Hair follicular keratinocyte (primary cell): ENCODE results near the gene PSD. TPM values are rescaled to one million over a fixed set of nuclear protein-coding genes. Genes with fewer than 3 reads are reported as not detected.

Experiments used
- total RNA-seq: library from RNA; depleted of rRNA; stranded (reverse); fragments of >200 nt; gene quantifications from 2 replicates; pipeline ENCODE4 v1.2.3, GENCODE V29; 2015

The PSD gene
- total RNA-seq, result 0.31 and 0.99 TPM in 2 replicates

DNA sequence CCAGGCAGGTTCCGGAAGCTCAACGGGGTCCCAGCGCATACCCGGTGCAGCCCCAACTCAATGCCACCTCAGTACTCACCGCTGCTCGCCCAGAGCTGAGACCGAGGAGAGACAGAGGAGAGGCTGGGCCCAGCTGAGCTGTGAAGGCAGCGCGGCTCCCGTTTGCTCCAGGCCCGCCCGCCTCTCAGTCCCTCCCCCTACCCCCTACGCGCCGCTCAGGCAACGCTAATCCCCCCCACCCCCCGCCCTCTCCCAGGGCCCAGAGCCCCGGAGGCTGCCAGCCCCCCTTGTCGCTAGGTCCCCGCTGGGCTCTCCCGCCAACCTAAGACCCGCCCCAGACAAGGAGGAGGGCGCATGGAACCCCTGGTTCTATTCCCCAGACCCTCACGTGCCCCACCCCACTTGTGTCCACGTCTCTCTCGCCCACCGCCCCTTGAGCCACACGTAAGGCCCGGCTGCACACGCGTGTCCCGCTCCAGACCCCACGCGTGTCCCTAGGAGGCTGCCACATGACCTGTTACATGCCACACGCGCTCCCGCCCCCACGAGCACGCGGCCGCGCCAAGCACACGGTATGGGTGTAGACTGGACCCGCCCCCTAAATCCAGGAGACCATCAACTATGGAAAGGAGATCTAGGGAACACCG, at the start of gene PSD:
TSS of gene PSD (minus strand) at position 164 of the 647 bp plus-strand sequence. CDS start 1,747 bp downstream, outside the sequence.

DNA sequence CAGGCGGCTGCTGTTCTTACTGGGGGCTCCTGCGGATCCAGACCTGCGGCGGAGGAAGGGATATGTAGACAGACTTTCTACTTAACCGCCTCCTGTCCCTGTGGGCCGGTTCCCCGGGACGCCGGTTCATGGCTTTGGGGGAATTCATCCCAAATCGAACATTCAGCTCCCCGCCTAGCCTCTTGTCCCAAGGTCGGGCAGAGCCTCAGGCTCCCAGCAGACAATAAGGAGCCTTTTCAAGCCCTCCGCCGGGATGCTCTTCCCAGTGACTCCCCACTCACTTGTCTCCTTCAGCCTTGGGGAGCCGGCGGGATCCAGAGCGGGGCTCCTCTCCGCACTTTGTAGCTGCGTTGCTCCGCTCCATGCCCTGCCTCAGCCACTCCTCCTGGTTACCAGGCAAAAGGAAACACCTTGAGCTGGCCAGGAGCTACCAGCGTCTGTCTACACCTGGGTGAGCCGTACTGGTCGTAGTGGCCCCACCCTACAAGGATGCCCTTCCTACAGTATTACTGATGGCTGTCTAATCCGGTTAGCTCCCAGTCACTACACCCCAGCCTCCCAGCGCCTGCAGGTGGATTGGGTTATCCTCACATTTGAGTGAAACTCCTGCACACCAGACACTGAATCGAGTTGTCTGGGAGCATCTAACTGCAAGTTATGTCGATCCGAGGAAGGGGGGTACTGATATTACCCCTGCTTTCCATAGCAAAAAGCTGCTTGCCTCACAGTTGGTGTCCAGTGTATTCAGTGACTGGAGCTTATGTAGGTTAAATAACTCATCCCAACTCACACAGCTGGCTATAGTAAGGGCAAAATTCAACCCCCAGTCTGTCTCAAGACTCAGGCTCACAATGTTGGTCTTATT, 32.8 kb upstream of the PSD start, which contains the start of gene C10orf95:
TSS of gene C10orf95 (minus strand) at position 439 of the 865 bp plus-strand sequence. CDS start 450 bp downstream, outside the sequence.

DNA sequence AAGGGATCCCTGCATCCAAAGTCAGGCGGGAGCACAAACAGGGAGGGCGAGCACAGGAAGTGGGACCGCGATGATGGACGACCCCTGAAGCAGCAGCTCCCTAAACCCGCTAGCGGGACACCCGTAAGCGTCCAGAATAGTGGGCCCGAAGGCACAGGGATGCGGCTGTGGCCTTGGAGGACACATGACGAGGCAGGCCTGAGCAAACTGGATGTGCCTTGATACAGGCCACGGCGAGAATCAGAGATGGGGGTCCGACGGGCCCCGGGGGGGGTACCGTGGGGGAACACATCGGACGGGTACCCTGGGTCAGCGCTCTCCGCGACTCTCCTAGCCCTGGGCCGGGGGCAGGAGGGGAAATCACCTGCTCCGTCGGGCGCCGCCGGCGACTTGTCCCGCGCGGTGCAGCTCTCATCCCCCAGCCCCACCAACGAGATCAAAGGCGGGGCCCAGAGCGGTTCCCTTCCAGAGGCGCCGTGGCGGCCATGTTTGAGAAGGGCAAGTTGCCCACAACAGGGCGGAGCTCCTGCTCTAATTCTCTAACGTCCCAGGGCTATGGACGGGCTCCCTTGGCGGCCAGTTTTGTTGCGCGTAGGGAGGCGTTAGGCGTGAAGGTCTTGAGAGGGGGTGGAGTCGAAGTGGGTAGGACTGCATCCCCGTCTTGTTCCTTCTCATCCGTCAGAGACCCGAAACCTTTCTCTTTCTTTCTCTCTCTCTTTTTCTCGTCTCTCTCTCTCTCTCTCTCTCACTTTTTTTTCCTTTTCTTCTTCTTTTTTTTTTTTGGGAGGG, 13.8 kb upstream of the PSD start, which contains the start of gene CUEDC2:
TSS of gene CUEDC2 (minus strand) at position 413 of the 789 bp plus-strand sequence. CDS start 7,386 bp downstream, outside the sequence.

DNA sequence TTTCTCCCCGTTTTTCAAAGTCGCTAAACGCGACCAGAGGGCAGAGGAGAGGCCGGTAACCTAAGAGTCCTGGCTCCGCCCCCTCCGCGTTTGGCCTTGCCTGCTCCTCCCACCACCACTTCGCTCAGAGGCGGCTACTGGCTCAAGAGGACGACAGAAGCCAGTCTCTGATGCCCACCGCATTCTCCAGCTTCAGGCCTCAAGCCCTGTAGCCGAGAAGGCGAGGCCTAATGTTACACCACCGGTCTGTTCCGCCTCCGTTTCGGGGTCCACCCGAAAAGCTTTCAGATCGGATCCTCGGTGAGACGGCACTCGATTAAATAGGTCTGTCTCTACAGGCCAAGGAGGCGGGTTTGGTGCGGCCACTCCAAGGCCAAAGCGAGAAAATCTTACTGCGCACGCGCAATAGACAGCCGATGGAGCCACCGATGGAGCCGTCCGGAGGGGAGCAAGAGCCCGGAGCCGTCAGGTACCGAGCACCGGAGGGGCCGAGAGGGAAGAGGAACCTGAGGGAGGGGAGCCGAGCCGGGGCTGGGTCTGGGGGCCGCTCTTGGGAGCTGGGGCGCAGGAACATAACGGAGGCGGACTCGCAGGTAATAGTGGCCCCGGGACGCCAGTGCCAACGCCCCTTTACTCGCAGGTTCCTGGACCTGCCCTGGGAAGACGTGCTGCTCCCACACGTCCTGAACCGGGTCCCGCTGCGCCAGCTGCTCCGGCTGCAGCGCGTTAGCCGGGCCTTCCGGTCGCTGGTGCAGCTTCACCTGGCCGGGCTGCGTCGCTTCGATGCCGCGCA, 2.3 kb upstream of the PSD start, which contains the start of gene FBXL15:
TSS of gene FBXL15 (plus strand) at position 123 of the 793 bp plus-strand sequence. CDS start at position 417, 294 bp downstream.

DNA sequence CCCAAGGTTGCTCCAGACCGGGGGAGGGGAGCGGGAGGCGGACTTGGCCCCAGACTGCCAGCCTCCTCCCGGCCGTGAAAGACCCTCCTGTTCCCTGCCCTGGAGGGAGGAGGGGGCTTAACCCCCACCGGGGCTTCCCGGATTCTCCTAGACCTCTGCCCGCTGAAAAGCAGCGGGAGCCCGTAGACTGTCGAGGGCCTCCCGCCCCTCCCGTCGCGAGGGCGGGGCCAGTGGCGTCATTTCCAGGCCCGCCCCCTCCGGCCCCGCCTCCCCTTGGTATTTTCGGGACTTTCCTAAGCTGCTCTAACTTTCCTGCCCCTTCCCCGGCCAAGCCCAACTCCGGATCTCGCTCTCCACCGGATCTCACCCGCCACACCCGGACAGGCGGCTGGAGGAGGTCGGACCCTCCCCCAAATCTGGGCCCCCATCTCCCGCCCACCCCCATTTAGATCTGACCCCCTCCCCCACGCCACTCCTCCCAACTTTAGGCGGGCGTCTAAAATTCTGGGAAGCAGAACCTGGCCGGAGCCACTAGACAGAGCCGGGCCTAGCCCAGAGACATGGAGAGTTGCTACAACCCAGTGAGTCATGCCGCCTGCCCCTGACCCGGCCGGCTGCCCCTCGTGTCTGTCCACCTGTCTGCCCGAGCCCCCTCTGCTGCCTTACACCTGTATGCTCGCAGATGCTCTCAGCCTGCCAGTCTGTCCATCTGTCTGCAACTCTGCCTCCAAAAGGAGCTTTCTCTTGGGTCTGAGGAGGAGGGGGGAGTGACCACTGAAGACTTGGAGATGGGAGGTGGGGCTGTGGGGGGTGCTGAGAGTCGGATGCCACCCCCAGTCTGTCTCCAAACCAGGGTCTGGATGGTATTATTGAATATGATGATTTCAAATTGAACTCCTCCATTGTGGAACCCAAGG, 22.9 kb downstream of the PSD start, which contains the start of gene NFKB2:
TSS of gene NFKB2 (plus strand) at position 306 of the 917 bp plus-strand sequence. CDS start at position 561, 255 bp downstream.

Other genes with a start within 250 kb of the PSD start
- gene ELOVL3, start 192.5 kb downstream of the PSD start, total RNA-seq, result 0.23 and 0.27 TPM in 2 replicates
- 0.11 and 0.55 TPM in 2 replicates for gene PITX3, start 177.3 kb downstream of the PSD start, total RNA-seq
- gene GBF1, start 173.3 kb downstream of the PSD start, total RNA-seq, result 33.9 and 37.8 TPM in 2 replicates
- gene NFKB2, start 23.1 kb downstream of the PSD start, total RNA-seq, result 53.7 and 71.6 TPM in 2 replicates
- gene FBXL15, start 2.1 kb upstream of the PSD start, total RNA-seq, result 11.2 and 11.6 TPM in 2 replicates
- gene CUEDC2, start 13.8 kb upstream of the PSD start, total RNA-seq, result 76.2 and 94.5 TPM in 2 replicates
- 3.2 and 7.7 TPM in 2 replicates for gene C10orf95, start 32.8 kb upstream of the PSD start, total RNA-seq
- 109 and 125 TPM in 2 replicates for gene ACTR1A, start 83.9 kb upstream of the PSD start, total RNA-seq
- gene SUFU, start 85.2 kb upstream of the PSD start, total RNA-seq, result 3.2 and 3.4 TPM in 2 replicates
- 81.1 and 125 TPM in 2 replicates for gene TRIM8, start 225.7 kb upstream of the PSD start, total RNA-seq